GM12864 (cell line): ENCODE data around the gene ITLN1.
"Not testable (repeated sequence)": the region's sequence is repeated elsewhere in the genome, so short reads cannot be mapped to it uniquely, and the experiment has no call there.

ENCODE experiments used
- DNase-seq: peaks from one replicate; pipeline ENCODE4 v3.0.0-alpha.2; 2011; ENCODE audit warnings: low read depth
- H3K4me3 ChIP-seq: 2 replicates; pipeline ENCODE4 v1.5.1; 2011; ENCODE audit warnings: mild to moderate bottlenecking, low read depth, low read length, control low read depth
- CTCF ChIP-seq: IDR thresholded peaks from 2 replicates; pipeline ENCODE4 v1.5.1; 2011; ENCODE audit warnings: low read depth, mild to moderate bottlenecking, moderate library complexity, low read length, control low read depth, inconsistent platforms; ENCODE audit errors: missing control alignments

Gene ITLN1

DNA sequence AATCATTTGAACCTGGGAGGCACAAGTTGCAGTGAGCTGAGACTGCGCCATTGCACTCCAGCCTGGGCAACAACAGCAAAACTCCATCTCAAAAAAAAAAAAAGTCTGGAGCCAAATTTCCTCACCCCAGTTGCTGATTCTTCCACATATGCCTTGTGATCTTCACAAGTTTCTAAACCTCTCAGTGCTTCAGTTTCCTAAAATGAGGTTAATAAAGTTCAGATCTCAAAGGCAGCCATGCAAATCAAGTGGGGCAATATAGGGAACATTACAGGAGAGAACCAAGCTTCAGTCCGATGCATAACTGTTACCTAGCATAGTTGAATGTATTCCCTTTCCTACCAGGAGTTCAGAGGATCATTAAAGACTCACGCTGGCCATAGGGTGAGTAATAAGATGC lies 4.8 kb downstream of the ITLN1 start:
- no peak for DNase-seq
- no peak overlapping the region for H3K4me3 ChIP-seq
- TF ChIP-seq CTCF = no peak

- no peak for DNase-seq
- no peak overlapping the region for H3K4me3 ChIP-seq
- TF ChIP-seq CTCF = no peak
Observed at GRCh38 chr1:160879056-160879455, 5.9 kb downstream of the ITLN1 start.

DNA sequence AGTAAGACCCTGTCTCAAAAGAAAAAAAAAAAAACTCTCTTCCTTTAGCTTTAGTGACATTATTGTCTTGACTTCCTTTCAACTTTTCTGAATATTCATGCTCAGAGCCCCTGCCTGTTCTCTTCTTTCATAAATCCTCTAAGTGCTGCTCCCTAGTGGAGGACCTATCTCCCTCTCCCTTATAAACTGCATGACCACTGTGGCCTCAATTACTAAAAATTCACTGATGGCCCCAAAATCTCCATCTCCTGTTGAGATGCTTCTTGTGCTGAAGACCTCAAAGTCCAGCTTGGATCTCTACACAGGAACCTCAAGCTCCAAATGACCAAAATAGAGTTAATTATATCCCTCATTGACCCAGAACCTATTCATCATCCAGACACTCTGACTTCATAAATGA lies 7.8 kb downstream of the ITLN1 start:
- no peak overlapping the region for H3K4me3 ChIP-seq
- TF ChIP-seq CTCF = peak; percentile 37
- no peak for DNase-seq

- no peak for TF ChIP-seq CTCF
- no peak for DNase-seq
- no peak overlapping the region for H3K4me3 ChIP-seq
Observed at GRCh38 chr1:160876311-160876710, 8.7 kb downstream of the ITLN1 start.

DNA sequence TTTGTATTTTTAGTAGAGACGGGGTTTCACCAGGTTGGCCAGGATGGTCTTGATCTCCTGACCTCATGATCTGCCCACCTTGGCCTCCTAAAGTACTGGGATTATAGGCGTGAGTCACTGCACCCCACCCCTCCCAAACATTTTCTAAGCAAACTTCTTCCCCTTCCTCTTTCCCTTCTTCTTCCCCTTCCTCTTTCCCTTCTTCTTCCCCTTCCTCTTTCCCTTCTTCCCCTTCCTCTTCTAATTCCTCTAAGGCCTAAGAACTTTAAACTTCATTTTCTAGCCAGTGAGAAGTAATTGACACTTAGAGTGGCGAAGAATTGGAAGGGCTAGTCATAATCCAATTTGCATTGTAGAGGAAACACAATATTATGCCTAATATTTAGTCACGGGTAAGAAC lies 9.4 kb downstream of the ITLN1 start:
- not testable (repeated sequence) for DNase-seq, H3K4me3 ChIP-seq

DNA sequence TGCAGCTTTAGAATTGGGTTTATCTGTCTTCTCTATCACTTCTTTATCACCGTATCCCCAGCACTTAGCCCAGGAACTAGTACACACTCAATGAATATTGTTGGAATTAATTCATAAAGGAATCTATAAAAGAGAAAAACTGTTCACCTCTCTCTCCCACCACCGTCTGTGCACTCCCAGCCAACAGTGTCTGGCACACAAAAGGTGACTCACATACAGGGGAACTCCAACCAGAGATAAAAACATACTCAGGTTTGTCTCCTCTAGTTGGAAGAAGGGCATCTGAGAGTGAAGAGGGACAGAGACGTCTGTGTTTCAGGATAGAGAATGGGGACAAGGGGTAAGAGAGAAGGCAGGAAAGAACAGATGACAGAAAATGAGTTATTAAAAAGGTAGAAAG lies 10.0 kb downstream of the ITLN1 start:
- TF ChIP-seq CTCF = no peak
- DNase-seq = no peak
- H3K4me3 ChIP-seq = no peak overlapping the region

DNA sequence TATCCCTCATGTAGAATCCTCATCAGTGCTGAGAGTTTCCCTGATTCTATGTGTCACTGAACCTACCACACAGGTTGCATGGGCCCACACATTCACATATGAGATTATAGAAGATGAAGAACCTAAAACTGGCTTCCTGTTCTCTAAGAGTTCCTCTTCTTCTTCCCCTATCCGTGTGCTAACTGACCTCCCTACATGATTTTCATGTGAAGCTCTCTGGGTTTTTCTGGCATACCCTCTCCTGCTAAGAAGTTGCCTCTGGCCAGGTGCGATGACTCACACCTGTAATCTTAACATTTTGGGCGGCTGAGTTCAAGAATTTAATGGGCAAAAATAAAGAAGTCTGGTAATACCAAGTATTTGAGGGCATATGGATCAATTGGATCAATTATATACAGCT lies 16.8 kb downstream of the ITLN1 start:
- DNase-seq = no peak
- H3K4me3 ChIP-seq = no peak overlapping the region
- TF ChIP-seq CTCF = no peak

GRCh38 chr1:160867651-160868050 lies 17.3 kb downstream of the ITLN1 start:
- H3K4me3 ChIP-seq, DNase-seq: not testable (repeated sequence)
